OCI-LY7 (cell line): Measurements from ENCODE around the gene EXO1. TPM values are rescaled to one million over a fixed set of nuclear protein-coding genes. Genes with fewer than 3 reads are reported as not detected.

Experiments used
- BruUV-seq: library from RNA; stranded (reverse); fragments of 400-500 nt; replicated peaks from 2 replicates; lab custom pipeline; 2021; lab: Mats Ljungman, UMichigan
- CTCF ChIA-PET: fragments of 300-600 bp; sonication (Branson Sonifier 250); formaldehyde crosslinking; loops from one replicate; lab custom pipeline; 2022; ENCODE audit warnings: antibody characterized with exemption; ENCODE audit not compliant: unreplicated experiment; lab: Charles Lee
- POLR2A ChIA-PET: fragments of 300-600 bp; sonication (Branson Sonifier 250); formaldehyde crosslinking; loops from one replicate; lab custom pipeline; 2022; ENCODE audit warnings: antibody characterized with exemption; lab: Charles Lee
- DNase-seq: peaks from one replicate; pipeline ENCODE4 v3.0.0-alpha.2; 2015; ENCODE audit warnings: low spot score
- H2AFZ ChIP-seq: fragments of 200-600 bp; sonication (generic), shearing (Covaris generic); 2 replicates; pipeline ENCODE4 v1.6.1; 2014; ENCODE audit warnings: mild to moderate bottlenecking, antibody characterized with exemption, low read length, moderate library complexity
- H3K27ac ChIP-seq: fragments of 200-600 bp; sonication (generic); 2 replicates; pipeline ENCODE4 v1.5.1; 2014; ENCODE audit warnings: mixed run types, low read depth, mild to moderate bottlenecking, moderate library complexity, low read length, inconsistent platforms; ENCODE audit not compliant: poor library complexity, severe bottlenecking
- H3K36me3 ChIP-seq: fragments of 200-600 bp; sonication (generic); 2 replicates; pipeline ENCODE4 v1.6.1; 2014; ENCODE audit warnings: mild to moderate bottlenecking, antibody characterized with exemption, low read length, moderate library complexity, mixed read lengths; ENCODE audit not compliant: insufficient read depth
- H3K4me1 ChIP-seq: fragments of 200-600 bp; sonication (generic); 2 replicates; pipeline ENCODE4 v1.5.1; 2014; ENCODE audit warnings: mild to moderate bottlenecking, low read length; ENCODE audit not compliant: insufficient read depth, poor library complexity, severe bottlenecking
- H3K4me2 ChIP-seq: fragments of 200-600 bp; sonication (generic); 2 replicates; pipeline ENCODE4 v1.6.1; 2014; ENCODE audit warnings: mild to moderate bottlenecking, low read length
- H3K4me3 ChIP-seq: fragments of 200-600 bp; sonication (generic); 2 replicates; pipeline ENCODE4 v1.5.1; 2014; ENCODE audit warnings: mild to moderate bottlenecking, low read depth, low read length; ENCODE audit not compliant: poor library complexity, severe bottlenecking
- H3K79me2 ChIP-seq: fragments of 200-600 bp; sonication (generic); 2 replicates; pipeline ENCODE4 v1.6.1; 2016; ENCODE audit warnings: low read depth, mild to moderate bottlenecking, low read length, moderate library complexity, mixed read lengths; ENCODE audit not compliant: insufficient read depth
- H3K9me2 ChIP-seq: fragments of 200-600 bp; sonication (generic); 2 replicates; pipeline ENCODE4 v1.6.1; 2016; ENCODE audit warnings: mild to moderate bottlenecking, low read length, mixed read lengths; ENCODE audit not compliant: insufficient read depth
- H3K9me3 ChIP-seq: fragments of 200-600 bp; sonication (generic); 2 replicates; pipeline ENCODE4 v1.6.1; 2014; ENCODE audit warnings: mild to moderate bottlenecking, mixed run types, low read length, mixed read lengths
- H4K20me1 ChIP-seq: fragments of 200-600 bp; sonication (generic); 2 replicates; pipeline ENCODE4 v1.6.1; 2014; ENCODE audit warnings: mild to moderate bottlenecking, antibody characterized with exemption, low read length, moderate library complexity, mixed read lengths; ENCODE audit not compliant: insufficient read depth
- EZH2phosphoT487 ChIP-seq: fragments of 200-600 bp; sonication (generic); IDR thresholded peaks from 2 replicates; pipeline ENCODE4 v1.6.1; 2018; ENCODE audit warnings: low read depth, borderline replicate concordance, mild to moderate bottlenecking, mixed run types, antibody characterized with exemption, low read length, moderate library complexity, mixed read lengths
- intact Hi-C: fragments of 100-400 bp; cut with micrococcal nuclease; formaldehyde crosslinking; loops from one replicate; pipeline ENCODE4 v1.10.0; 2022; ENCODE audit not compliant: unreplicated experiment
- total RNA-seq, 2 experiments: library from RNA; depleted of rRNA in 1 of 2; stranded (reverse); fragments of >200 nt in 1 of 2; shearing (Covaris generic) in 1 of 2; gene quantifications; 2 replicates each; pipeline ENCODE4 v1.2.3, GENCODE V29; 2014 to 2022
- TF ChIP-seq, protein P1 (sequence below): fragments of 200-600 bp; sonication (generic); conservative IDR thresholded peaks from 2 replicates; pipeline ENCODE4 v1.5.1; 2014; ENCODE audit warnings: mild to moderate bottlenecking, antibody characterized with exemption, low read length, moderate library complexity, mixed read lengths

Gene EXO1
- total RNA-seq, 2 experiments from 2014 or later = 60.3 to 66.3 TPM

GRCh38 chr1:241924080-241924808 lies 76.2 kb downstream of the EXO1 start:
- POLR2A ChIA-PET = no interaction called here
- no peaks in the 10 kb centered on the region for H3K9me2 ChIP-seq

DNA sequence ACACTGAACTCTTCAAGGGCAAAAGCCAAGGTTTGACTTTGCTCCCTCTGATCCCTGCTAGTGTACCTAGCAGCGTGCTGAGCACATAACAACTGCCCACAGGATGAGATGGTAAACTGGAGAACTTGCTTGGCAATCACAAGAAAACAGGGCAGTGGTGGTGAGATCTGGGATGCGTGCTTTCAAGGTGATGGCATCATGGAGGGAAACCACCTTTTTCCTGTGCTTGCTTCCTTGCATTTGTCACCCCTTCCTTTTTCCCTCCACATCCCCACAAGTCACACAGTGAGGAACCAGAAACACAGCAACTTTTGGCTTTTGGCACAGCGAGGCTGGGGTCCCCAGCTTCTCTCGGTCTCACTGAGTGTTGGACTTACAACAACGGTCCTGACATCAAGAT lies 78.1 kb downstream of the EXO1 start:
- CTCF ChIA-PET = no interaction called here
- no TSS peak for BruUV-seq

More at GRCh38 chr1:241924080-241924808, 76.2 kb downstream of the EXO1 start:
- no peak overlapping the region for H3K4me3 ChIP-seq
- TF ChIP-seq, protein P1, sequence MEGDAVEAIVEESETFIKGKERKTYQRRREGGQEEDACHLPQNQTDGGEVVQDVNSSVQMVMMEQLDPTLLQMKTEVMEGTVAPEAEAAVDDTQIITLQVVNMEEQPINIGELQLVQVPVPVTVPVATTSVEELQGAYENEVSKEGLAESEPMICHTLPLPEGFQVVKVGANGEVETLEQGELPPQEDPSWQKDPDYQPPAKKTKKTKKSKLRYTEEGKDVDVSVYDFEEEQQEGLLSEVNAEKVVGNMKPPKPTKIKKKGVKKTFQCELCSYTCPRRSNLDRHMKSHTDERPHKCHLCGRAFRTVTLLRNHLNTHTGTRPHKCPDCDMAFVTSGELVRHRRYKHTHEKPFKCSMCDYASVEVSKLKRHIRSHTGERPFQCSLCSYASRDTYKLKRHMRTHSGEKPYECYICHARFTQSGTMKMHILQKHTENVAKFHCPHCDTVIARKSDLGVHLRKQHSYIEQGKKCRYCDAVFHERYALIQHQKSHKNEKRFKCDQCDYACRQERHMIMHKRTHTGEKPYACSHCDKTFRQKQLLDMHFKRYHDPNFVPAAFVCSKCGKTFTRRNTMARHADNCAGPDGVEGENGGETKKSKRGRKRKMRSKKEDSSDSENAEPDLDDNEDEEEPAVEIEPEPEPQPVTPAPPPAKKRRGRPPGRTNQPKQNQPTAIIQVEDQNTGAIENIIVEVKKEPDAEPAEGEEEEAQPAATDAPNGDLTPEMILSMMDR = no peak
- TF ChIP-seq EZH2phosphoT487 = no peak
- H3K4me1 ChIP-seq = no peaks in the 10 kb centered on the region
- CTCF ChIA-PET = no interaction called here
- no peak overlapping the region for H2AFZ ChIP-seq
- no peaks in the 10 kb centered on the region for H3K36me3 ChIP-seq
- H4K20me1 ChIP-seq = no peaks in the 10 kb centered on the region
- no peak overlapping the region for H3K27ac ChIP-seq
- intact Hi-C loops = no loop called here
- DNase-seq = no peak
- no peaks in the 10 kb centered on the region for H3K9me3 ChIP-seq
- no peak overlapping the region for H3K4me2 ChIP-seq
- BruUV-seq = no TSS peak
- H3K79me2 ChIP-seq = no peaks in the 10 kb centered on the region

GRCh38 chr1:241927321-241927720 lies 79.3 kb downstream of the EXO1 start:
- BruUV-seq = no TSS peak
- intact Hi-C loops = no loop called here
- Histone ChIP-seq H3K4me2 (no peak overlapping the region), H3K9me3 (no peaks in the 10 kb centered on the region), H3K79me2 (no peaks in the 10 kb centered on the region), H3K4me1 (no peaks in the 10 kb centered on the region), H4K20me1 (no peaks in the 10 kb centered on the region), H3K27ac (no peak overlapping the region), H2AFZ (no peak overlapping the region), H3K36me3 (no peaks in the 10 kb centered on the region), H3K9me2 (no peaks in the 10 kb centered on the region), H3K4me3 (no peak overlapping the region)
- TF ChIP-seq, protein P1 = no peak
- no peak for TF ChIP-seq EZH2phosphoT487
- CTCF ChIA-PET = no interaction called here
- DNase-seq = no peak
- POLR2A ChIA-PET = no interaction called here

More for the DNA sequence above, 78.1 kb downstream of the EXO1 start:
- no peaks in the 10 kb centered on the region for H3K9me3 ChIP-seq
- no peaks in the 10 kb centered on the region for H4K20me1 ChIP-seq
- no peak overlapping the region for H2AFZ ChIP-seq
- no peaks in the 10 kb centered on the region for H3K9me2 ChIP-seq
- TF ChIP-seq, protein P1 = no peak
- TF ChIP-seq EZH2phosphoT487 = no peak
- POLR2A ChIA-PET = no interaction called here
- H3K4me3 ChIP-seq = no peak overlapping the region
- no peak overlapping the region for H3K4me2 ChIP-seq
- no peak overlapping the region for H3K27ac ChIP-seq
- intact Hi-C loops = no loop called here
- DNase-seq = no peak
- H3K36me3 ChIP-seq = no peaks in the 10 kb centered on the region
- no peaks in the 10 kb centered on the region for H3K4me1 ChIP-seq
- H3K79me2 ChIP-seq = no peaks in the 10 kb centered on the region
